Breast epithelium (tissue), 4 donors: ENCODE data around the gene NSG2. TPM values are rescaled to one million over a fixed set of nuclear protein-coding genes. Genes with fewer than 3 reads are reported as not detected.

Source experiments
- DNase-seq, 2 donors: peaks; one replicate each; pipeline ENCODE4 v3.0.0-alpha.2; 2019; ENCODE audit warnings: low spot score in 2 of 2
- H3K27ac ChIP-seq, 2 donors: fragments of 200-600 bp; sonication (generic) in 1 of 2; one replicate each; pipeline ENCODE4 v1.5.1; 2016 to 2019; ENCODE audit warnings: mild to moderate bottlenecking in 1 of 2
- H3K27me3 ChIP-seq, 2 donors: fragments of 200-600 bp; sonication (generic) in 1 of 2; one replicate each; pipeline versions ENCODE4 v1.5.1 to v1.6.0; 2017 to 2019; ENCODE audit warnings: control low read depth in 1 of 2, mild to moderate bottlenecking in 1 of 2
- H3K36me3 ChIP-seq: fragments of 200-600 bp; one replicate; pipeline ENCODE4 v1.5.1; 2019
- H3K4me1 ChIP-seq, 2 donors: fragments of 200-600 bp; sonication (generic); one replicate each; pipeline ENCODE4 v1.5.1; 2016 to 2019; ENCODE audit warnings: control low read depth in 1 of 2
- H3K4me3 ChIP-seq, 3 donors: fragments of 200-600 bp; sonication (generic); 1 replicate in 2 of 3; 2 replicates in 1 of 3; pipeline ENCODE4 v1.5.1; 2016 to 2019; ENCODE audit warnings: mild to moderate bottlenecking in 3 of 3, moderate library complexity in 2 of 3
- H3K9me3 ChIP-seq, 2 donors: fragments of 200-600 bp; sonication (generic) in 1 of 2; one replicate each; pipeline ENCODE4 v1.5.1; 2016 to 2019; ENCODE audit warnings: control low read depth in 1 of 2
- CTCF ChIP-seq, 3 donors: fragments of 450-650 bp; IDR thresholded peaks; one replicate each; pipeline ENCODE4 v1.5.1; 2016 to 2017; ENCODE audit warnings: antibody characterized with exemption in 3 of 3, mild to moderate bottlenecking in 3 of 3, moderate library complexity in 3 of 3
- POLR2A ChIP-seq: fragments of 450-650 bp; IDR thresholded peaks from one replicate; pipeline ENCODE4 v1.6.1; 2016; ENCODE audit warnings: antibody characterized with exemption, mild to moderate bottlenecking, moderate library complexity
- POLR2AphosphoS5 ChIP-seq, 3 donors: sonication (generic); formaldehyde crosslinking; IDR thresholded peaks; one replicate each; pipeline ENCODE4 v1.6.1; 2017; ENCODE audit warnings: antibody characterized with exemption in 3 of 3
- intact Hi-C: fragments of 100-400 bp; cut with DNase I; formaldehyde crosslinking; loops from one replicate; pipeline ENCODE4 v1.15.1; 2023; ENCODE audit warnings: low total_unique reads
- total RNA-seq, 3 donors: library from RNA; depleted of rRNA; stranded (reverse); fragments of >200 nt; gene quantifications; one replicate each; pipeline ENCODE4 v1.1.0, GENCODE V29; 2016

The NSG2 gene
- total RNA-seq, 3 donors from 2014 or later: not detected

- Histone ChIP-seq H3K27me3 (no peaks in the 10 kb centered on the region), H3K9me3 (no peaks in the 10 kb centered on the region), H3K4me3 (no peak overlapping the region), H3K36me3 (no peaks in the 10 kb centered on the region), H3K4me1 (no peaks in the 10 kb centered on the region), H3K27ac (no peak overlapping the region)
- DNase-seq: no peak
- intact Hi-C loops: no loop called here
- TF ChIP-seq CTCF (IDR thresholded peaks at IDR 0.05): no peak
- TF ChIP-seq POLR2AphosphoS5 (IDR thresholded peaks at IDR 0.05): no peak
- no peak for TF ChIP-seq POLR2A
Observed at GRCh38 chr5:174071484-174071883, 26.0 kb downstream of the NSG2 start.

- Histone ChIP-seq H3K36me3 (no peaks in the 10 kb centered on the region), H3K27ac (no peak overlapping the region), H3K4me3 (no peak overlapping the region), H3K9me3 (no peaks in the 10 kb centered on the region), H3K27me3 (no peaks in the 10 kb centered on the region), H3K4me1 (no peaks in the 10 kb centered on the region)
- intact Hi-C loops: no loop called here
- DNase-seq: no peak
- TF ChIP-seq POLR2A (no peak), CTCF (IDR thresholded peaks at IDR 0.05) (no peak), POLR2AphosphoS5 (IDR thresholded peaks at IDR 0.05) (no peak)
Observed at GRCh38 chr5:174073122-174073660, 27.7 kb downstream of the NSG2 start.

DNA sequence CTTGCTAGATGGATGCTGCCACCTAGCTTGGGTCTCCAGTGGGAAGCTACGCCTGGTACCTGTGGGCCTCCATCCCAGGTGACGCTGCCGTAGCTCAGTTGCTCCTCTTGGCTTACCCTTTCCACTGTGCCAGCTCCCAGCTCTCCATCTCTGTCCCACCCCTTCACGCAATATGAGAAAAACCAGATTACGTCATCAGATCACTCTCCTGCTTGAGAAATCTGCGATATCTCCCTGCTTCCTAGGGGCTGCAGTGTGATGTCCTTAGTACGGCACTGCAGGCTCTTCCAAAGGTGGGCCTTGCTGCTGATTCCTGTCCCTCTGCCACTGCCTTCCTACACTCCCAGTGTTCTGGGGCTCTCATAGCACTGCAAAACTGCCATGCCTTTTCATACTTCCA is 28.9 kb downstream of the NSG2 start:
- no peak for TF ChIP-seq CTCF (IDR thresholded peaks at IDR 0.05)
- no peak for TF ChIP-seq POLR2A
- TF ChIP-seq POLR2AphosphoS5 (IDR thresholded peaks at IDR 0.05): no peak
- no peak for DNase-seq
- intact Hi-C loops: no loop called here
- no peaks in the 10 kb centered on the region for H3K36me3 ChIP-seq
- no peaks in the 10 kb centered on the region for H3K9me3 ChIP-seq
- H3K4me3 ChIP-seq: no peak overlapping the region
- no peaks in the 10 kb centered on the region for H3K4me1 ChIP-seq
- no peak overlapping the region for H3K27ac ChIP-seq
- H3K27me3 ChIP-seq: no peaks in the 10 kb centered on the region

DNA sequence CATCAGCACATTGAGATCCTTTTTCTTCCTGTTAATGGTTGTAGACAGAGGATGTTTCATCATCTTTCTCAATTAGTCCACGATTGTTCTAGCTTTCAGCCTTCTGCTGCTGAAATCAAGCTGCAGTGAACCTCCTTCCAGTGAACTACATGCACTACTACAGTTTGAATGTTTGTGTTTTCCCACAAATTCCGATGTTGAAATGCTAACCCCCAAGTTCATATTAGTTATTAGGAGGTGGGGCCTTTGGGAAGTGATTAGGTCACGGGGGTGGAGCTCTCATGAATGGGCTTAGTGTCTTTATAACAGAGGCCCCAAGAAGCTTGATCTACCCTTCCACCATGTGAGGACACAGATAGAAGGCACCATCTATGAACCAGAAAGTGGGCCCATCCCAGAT is 32.9 kb downstream of the NSG2 start:
- no peak for TF ChIP-seq POLR2AphosphoS5 (IDR thresholded peaks at IDR 0.05)
- no peak for TF ChIP-seq CTCF (IDR thresholded peaks at IDR 0.05)
- no peak for TF ChIP-seq POLR2A
- H3K27me3 ChIP-seq: no peaks in the 10 kb centered on the region
- no peaks in the 10 kb centered on the region for H3K4me1 ChIP-seq
- intact Hi-C loops: no loop called here
- H3K27ac ChIP-seq: no peak overlapping the region
- H3K4me3 ChIP-seq: no peak overlapping the region
- no peak for DNase-seq
- no peaks in the 10 kb centered on the region for H3K36me3 ChIP-seq
- H3K9me3 ChIP-seq: no peaks in the 10 kb centered on the region

GRCh38 chr5:174082286-174082685 is 36.8 kb downstream of the NSG2 start:
- no peak overlapping the region for H3K4me3 ChIP-seq
- H3K36me3 ChIP-seq: no peaks in the 10 kb centered on the region
- no peak overlapping the region for H3K27ac ChIP-seq
- no peak for TF ChIP-seq POLR2AphosphoS5 (IDR thresholded peaks at IDR 0.05)
- TF ChIP-seq POLR2A: no peak
- no peak for TF ChIP-seq CTCF (IDR thresholded peaks at IDR 0.05)
- no peaks in the 10 kb centered on the region for H3K4me1 ChIP-seq
- intact Hi-C loops: no loop called here
- DNase-seq: no peak
- H3K9me3 ChIP-seq: no peaks in the 10 kb centered on the region
- H3K27me3 ChIP-seq: no peaks in the 10 kb centered on the region
